Activated CD8-positive, alpha-beta memory T cell treated with anti-CD3 and anti-CD28 coated beads, Interleukin-2, amount 50 U/mL, for 1 hour (primary cell): ENCODE data around the gene USP19.

Experiments
- DNase-seq: peaks from one replicate; pipeline ENCODE4 v3.0.0-alpha.2; 2020; ENCODE audit errors: extremely low read depth

Gene USP19, protein sequence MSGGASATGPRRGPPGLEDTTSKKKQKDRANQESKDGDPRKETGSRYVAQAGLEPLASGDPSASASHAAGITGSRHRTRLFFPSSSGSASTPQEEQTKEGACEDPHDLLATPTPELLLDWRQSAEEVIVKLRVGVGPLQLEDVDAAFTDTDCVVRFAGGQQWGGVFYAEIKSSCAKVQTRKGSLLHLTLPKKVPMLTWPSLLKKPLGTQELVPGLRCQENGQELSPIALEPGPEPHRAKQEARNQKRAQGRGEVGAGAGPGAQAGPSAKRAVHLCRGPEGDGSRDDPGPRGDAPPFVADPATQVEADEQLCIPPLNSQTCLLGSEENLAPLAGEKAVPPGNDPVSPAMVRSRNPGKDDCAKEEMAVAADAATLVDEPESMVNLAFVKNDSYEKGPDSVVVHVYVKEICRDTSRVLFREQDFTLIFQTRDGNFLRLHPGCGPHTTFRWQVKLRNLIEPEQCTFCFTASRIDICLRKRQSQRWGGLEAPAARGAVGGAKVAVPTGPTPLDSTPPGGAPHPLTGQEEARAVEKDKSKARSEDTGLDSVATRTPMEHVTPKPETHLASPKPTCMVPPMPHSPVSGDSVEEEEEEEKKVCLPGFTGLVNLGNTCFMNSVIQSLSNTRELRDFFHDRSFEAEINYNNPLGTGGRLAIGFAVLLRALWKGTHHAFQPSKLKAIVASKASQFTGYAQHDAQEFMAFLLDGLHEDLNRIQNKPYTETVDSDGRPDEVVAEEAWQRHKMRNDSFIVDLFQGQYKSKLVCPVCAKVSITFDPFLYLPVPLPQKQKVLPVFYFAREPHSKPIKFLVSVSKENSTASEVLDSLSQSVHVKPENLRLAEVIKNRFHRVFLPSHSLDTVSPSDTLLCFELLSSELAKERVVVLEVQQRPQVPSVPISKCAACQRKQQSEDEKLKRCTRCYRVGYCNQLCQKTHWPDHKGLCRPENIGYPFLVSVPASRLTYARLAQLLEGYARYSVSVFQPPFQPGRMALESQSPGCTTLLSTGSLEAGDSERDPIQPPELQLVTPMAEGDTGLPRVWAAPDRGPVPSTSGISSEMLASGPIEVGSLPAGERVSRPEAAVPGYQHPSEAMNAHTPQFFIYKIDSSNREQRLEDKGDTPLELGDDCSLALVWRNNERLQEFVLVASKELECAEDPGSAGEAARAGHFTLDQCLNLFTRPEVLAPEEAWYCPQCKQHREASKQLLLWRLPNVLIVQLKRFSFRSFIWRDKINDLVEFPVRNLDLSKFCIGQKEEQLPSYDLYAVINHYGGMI (N-terminal part only)

DNA sequence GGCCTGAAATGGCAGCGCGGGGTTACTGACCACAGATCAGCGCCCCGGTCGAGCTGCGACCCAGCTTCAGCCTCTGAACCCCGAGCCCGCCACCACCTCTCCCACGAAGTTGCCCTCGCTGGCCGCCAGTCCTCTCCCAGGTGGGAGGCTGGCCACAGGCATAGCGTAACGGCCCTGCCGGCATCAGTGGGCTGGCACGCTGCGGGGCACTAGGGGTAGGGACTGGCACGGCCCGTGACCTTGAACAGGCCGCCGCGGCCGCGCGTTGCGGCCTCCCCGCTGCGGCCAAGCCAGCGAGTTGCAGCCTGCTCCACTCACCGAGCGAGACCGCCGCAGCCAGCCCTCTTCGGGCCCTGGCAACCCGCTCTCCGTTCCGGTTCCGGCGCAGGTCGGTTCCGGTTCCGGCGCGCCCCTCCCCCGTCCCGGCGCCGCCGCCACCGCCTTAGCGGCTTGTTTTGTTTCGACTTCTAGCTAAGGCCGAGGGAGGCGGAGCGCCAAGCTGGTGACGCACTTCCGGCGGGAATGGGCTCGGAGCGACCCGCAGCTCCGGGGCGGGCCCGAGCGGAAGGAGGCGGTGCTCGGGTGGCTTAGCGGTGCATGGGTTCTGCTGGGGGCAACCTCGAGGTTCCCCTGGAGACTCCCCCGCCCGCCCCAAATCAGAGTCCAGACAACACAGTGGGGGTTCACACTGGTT, at the start of gene USP19:
Gene USP19, minus strand, starts transcription at position 386 of the 694 bp plus-strand sequence. CDS start 1,678 bp downstream, outside the sequence.
- peak; percentile 77 for DNase-seq

DNA sequence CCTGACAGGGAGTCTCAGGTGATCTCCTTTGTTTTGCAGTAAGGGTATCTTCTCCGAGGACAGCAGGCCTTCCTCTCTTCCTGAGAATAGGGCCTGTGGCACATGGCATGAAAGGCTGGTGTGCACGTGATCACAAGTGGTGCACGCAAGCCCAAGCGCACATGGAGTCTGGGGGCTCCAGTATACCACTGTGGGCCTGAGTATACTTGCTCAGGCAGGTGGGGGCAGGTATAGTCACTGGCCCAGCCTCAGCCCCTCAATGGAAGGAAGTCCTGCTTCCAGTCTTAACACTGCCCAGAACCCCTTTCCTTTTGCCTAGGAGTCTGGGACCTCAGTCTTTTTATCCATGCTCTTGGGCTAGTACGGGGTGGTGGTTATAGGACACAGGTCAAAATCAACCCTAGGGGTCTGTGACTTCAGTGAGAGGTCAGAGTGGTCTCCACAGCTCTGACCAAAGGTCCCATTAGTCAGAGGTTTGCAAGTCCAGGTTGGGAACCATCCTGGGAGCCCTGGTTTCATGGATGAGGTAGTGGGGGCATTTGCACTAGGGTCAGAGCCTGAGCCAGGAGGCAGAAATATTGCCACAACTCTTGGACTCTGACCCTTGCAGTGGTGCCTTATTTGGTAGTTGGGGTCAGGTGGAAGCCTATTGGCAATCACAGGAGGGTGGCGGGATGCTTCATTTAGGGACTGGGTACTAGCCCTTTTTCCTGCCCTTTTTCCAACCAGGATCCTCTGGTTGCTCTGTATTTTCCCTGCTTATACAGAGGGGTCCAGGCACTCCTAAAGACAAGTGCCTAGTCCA, 46.3 kb upstream of the USP19 start:
- DNase-seq = no peak

DNA sequence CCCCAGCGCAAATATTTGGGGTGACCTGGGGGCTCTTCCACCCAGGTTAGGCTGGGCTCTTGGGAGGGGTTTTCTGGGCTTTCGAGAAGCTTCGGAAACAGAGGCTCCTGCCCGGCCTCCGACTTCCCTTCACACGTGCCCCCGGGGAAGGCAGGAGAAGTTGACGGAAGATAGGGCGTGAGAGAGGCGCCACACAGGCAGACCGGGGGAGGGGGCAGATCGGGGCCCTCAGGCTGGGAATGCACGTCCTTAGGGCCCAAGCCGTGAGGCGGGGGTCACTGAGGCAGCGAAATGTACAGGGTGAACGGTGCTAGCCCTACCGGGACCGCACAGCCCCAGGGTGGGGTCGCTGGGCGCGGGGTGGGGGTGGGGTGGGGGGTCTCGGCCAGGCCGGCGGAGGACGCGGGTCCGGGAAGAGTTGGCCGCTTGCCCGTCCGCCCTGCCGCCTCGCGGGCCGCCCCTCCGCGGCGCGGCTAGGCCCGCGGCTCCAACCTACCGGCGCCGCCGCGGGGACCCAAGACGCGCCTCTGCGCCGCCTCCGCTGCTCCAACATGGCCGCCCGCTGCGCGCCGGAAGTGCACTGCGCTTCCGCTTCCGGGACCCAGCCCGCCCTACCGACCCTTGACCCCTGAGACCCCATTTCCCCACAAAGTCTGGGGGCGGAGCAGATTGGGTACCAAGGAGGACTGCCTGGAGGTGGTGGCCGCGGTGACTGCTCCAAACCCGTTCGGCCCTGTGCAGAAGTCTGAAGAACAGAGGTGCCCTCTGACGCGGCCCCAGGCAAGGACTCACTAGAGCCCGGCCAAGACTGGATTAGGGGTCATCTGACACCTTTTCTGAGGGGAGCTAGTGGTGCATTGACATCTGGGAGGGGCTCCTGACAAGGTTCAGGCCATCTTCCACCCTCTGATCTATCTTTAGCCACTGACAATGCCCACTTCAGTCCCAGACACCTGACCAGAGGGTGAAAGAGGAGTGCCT, 45.4 kb upstream of the USP19 start, which contains the start of gene CCDC71:
Gene CCDC71, minus strand, starts transcription at position 561 of the 981 bp plus-strand sequence. CDS start 2,123 bp downstream, outside the sequence.
- peak; percentile 11 for DNase-seq

DNA sequence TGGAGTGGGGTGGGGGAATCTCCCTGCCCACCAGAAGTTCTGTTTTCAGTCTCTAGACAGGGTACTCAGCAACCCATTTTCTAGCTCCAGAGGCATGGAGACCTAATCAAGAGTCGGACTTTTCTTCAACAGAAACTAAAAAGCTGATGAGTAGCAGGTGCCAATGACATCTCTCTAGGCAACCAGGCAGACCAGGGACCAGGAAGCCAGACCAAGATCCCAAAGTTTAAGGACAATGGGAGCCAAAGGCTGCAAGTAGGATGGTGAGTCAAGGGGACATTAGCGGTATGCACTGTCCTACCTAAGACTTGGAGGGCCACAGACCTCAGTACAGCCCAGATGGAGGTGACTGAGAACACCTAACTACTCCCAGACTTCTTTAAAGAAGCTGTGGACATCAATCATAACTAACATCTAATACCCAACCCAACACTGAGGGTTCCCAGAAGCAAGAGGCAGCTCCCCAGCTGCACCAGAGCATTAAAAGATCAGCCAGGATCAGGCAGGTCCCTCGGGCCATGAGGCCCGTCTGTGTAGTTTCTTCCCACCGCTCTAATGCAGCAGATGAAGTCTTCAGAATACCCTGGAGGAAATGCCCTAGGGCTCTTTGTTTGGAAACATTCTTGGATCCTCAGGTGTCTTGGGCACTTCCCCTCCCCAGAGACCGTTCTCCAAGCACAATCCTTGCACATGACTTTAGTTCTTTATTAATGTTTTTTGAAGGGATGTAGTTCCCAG, 44.5 kb upstream of the USP19 start:
- DNase-seq = no peak

DNA sequence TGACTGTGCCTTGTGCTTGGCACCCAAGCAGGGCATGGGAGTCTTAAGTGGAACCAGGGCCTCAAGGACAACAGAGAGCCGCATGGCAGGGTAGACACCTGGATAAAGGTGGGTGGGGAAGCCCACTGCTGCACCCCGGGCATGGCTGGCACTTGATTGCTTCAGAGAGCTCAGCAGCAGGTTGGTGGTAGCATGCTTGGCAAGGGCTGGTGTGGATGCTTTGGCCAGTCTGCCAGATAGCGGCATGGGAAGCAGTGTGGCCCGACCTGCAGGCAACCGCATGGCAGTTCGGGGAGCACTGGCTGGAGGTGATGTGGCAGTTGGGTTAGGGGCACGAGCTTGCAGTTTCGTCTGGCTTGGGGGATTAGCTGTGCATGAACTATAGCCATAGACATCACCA, 43.0 kb upstream of the USP19 start:
- no peak for DNase-seq

DNA sequence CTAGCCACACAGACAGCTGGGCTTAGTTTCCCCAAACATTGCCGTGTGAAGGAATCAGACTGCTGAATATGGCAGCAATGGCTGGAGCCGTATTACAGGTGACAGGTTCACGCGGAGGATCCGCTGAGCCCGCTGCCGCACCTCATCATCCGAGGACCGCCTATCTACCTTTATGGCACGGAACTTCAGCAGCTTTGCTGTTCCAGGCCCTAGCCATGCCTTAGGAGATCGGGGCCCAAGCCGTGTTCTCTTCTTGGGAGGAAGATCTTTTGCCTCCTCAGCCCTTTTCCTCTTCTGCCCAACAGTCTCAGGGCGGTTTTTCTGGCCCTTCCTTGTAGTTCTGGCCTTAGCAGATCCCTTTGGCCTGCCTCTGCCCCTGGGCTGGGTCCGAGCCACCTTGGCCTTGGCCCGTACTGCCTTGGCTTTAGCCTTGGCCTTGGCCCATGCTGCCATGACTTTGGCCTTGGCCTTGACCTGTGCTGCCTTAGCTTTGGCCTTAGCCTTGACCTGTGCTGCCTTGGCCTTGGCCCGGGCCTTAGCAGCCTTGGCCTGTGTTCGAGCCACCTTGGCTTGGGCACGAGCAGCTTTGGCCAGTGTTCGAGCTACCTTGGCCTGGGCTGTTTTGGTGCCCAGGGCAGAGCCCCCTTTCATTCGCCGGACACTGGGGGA, 42.3 kb upstream of the USP19 start:
- DNase-seq = no peak

DNA sequence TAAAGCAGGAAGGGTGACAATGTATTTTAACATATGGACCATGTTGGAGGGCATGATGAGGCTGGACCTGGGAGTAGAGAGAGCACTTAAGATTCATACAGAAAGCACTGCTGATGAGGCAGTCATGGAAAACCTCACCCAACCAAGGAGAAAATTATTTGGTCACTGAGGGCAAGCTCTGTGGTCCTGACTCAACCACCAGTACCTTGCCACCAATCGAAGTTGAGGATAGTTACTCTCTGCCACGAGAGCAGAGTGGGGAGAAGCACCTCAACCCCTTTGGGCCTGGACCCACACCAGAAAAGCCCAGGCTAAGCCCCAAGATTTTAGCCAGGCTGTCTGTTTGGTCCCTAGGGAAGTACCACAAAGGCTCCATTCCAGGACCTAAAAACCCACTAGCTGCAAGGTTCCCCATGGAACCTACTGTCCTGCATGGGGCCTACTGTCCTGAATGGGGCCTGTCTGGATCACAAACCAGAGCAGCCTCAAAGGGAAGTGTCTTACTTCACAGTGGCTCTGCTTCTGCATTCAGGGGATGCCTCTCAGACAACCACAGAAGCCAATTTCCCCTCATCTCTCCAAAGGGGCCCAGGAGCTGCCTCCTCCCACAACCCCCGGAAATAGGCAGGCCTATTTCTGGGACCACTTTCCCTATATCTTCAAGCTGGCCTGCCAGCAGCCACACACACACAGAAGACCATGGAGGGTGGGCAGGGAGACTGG, 41.3 kb upstream of the USP19 start:
- DNase-seq = no peak

DNA sequence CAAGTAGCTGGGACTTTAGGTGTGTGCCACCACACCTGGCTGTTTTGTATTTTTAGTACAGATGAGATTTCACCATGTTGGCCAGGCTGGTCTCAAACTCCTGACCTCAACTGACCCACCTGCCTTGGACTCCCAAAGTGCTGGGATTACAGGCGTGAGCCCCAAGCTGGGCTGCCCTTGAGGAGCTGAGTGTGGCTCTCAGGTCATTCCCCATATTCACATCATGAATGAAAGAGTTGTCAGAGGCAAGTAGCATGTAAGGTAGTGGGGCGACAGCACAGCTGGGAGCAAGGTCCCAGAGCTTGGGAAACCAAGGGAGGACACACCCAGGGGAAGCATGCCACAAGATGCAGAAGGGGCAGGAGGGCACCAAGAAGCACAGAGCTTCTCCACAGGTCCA, 40.6 kb upstream of the USP19 start:
- no peak for DNase-seq

DNA sequence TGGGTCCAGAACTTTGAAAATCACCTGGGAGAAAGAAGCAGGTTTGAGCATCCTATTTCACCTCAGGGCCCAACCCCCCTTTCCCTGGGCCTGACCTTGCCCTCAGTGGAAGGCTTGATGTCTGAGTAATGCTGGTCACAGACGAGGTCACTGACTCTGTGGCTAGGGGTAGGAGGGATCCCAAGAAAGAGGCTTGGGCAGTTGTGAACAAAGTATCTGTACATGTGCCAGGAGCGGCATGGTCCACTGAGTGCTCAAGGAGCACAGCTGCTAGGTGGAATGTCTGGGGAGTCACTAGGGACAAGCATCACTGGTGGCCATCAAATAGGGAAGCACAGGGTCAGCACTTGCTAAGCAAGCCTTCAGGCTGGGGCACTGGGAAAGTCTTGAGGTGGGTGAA, 38.2 kb upstream of the USP19 start:
- no peak for DNase-seq

DNA sequence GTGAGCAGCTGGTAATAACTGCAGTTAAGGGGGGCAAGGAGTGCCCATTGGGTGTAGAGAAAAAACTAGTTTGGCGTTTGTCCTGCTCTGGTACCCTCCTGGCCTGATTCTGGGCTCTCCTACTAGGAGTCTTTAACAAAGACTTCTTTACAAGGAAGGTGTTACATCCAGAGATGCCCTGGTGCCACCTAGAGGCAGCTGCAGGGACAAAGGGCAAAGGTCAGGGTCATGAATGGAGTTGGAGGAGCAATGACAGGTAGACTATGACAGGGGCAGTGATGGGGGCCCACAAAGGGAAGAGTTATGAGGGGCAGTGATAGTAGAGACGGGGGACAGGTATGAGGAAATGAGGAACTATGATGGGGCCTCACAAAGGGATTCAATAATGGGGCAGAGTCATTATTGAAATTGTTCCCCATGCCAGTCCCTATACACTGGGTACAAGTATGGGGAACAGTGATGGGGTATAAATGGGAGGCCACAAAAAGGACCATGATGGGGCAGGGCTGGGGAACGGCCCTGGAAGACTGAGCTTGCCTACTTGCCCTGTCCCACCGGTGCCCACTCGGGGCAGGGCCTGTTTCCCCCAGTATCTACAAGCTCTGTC, 37.6 kb upstream of the USP19 start:
- peak; percentile 24 for DNase-seq

DNA sequence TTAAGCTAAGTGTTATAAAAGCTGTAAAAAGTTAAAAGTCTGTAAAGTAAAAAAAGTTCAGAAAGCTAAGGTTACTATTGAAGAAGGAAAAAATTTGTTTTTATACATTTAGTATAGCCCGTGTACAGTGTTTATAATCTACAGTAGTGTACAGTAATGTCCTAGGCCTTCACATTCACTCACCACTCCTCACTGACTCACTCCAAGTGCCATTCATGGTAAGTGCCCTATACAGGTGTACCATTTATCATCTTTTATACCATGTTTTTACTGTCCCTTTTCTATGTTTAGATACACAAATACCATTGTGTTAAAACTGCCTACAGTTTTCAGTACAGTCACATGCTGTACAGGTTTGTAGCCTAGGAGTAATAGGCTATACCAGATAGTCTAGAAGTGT, 36.7 kb upstream of the USP19 start:
- DNase-seq = no peak

DNA sequence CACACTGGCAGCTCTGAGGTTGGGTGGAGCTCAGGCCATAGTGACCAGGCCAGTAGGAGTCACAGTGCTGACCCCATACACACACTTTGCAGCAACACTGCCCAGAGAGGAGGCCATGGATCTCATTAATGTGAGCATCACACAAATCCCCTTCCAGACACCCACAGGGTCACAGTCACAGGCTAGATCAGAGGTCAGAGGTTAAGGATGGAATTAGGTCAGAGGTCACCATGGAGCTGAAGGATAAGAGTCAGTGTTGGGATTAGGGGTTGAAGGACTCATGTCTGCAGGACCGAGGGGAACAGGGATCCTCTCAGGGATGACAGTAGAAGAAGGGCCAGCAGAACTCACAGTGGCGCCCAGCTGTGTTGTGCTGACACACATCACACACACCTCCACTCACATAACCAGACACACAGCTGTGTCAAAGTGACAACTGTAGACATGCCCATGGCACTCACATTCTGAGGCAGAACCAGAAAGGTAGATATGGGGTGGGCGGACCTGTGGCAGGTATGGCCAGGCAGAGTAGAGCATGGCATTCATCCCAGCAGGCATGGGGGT, 32.8 kb upstream of the USP19 start:
- no peak for DNase-seq

DNA sequence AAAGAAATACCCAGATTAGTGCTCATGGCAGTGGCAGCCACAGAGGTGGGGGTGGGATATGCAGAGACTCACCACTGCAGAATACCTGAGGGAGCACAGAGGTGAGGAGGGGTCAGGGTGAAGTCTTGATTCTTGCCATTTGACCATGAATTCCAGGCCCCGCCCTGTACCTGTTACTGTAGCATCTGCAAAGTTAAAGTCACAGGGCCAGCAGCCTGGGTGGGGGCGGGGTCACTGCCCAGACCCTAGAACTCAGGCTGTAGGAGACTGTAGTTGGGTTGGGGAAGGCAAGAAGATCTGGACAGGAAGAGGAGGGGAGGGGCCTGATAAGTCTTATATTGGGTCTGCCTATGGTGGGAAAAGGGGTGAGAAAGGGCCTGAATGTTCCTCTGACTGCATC, 31.0 kb upstream of the USP19 start:
- no peak for DNase-seq

DNA sequence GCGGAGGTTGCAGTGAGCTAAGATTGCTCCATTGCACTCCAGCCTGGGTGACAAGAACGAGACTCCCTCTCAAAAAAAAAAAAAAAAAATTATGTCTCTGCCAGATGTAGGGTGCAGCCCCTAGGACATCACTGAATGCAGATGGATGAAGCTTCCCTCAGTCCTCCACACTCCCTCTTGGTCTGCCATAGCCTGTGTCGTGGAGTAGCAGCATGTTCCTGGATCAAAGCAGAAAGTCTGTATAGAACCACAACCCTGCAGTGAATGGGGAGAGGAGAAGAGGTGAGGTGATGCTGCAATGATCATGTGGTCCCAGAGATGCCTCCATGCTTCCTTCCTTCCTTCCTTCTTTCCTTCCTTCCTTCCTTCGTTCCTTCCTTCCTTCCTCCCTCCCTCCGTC, 27.5 kb upstream of the USP19 start:
- DNase-seq = no peak

DNA sequence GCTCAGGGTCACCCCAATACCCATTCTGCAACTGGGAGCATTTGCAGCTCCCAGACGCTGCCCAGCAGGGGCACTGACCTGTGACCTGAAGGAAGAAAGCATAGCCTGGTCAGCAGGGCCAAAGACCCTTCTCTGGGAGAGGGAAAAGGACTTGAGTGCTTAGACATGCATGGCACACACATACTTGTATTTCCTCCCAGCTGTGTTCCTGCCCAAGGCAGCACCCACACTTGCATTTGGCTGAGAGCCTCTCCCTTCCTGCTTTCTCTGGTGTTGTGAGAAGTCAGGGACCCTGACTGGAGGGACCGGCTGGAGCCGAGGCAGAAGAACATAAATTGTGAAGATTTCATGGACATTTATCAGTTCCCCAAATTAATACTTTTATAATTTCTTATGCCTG, 19.5 kb upstream of the USP19 start:
- DNase-seq = no peak

DNA sequence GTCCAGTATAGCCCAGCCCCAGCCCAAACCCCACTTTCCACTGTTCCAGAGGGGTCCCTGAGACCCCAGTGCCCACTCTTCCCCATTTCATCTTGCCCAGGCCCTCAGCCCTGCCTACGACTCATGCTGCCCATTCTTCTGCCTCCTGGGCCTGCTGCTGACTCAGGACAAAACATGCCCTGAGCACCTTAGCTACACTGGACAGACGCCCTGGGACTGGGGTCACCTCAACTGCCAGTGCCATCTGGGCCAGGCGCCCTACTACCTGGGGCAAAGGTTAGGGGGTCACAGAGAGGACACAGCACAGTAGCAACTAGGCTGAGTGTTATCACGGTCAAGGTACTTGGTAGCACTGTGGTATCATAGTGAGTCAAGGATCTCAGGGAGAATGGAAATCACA, 14.9 kb upstream of the USP19 start:
- DNase-seq = no peak
